Activated T-cell treated with anti-CD3 and anti-CD28 coated beads, Interleukin-2, amount 50 U/mL, for 72 hours (primary cell): Measurements from ENCODE around the gene TPMT. TPM values are rescaled to one million over a fixed set of nuclear protein-coding genes. Genes with fewer than 3 reads are reported as not detected.
"Not testable (repeated sequence)": the region's sequence is repeated elsewhere in the genome, so short reads cannot be mapped to it uniquely, and the experiment has no call there.

ENCODE experiments used
- ATAC-seq, 2 donors: fragments of 150-1000 bp; cut with Tn5 transposase; replicated peaks in 1 of 2; 2 replicates each; pipeline ENCODE4 v1.10.0; 2021; ENCODE audit warnings: moderate library complexity in 2 of 2, mild to moderate bottlenecking in 1 of 2
- DNase-seq, 2 donors: peaks; one replicate each; pipeline ENCODE4 v3.0.0; 2021 to 2022; ENCODE audit warnings: mixed read lengths in 1 of 2
- H3K27ac Mint-ChIP-seq: one replicate; pipeline ENCODE4 v1.8.0; 2022; ENCODE audit warnings: mild to moderate bottlenecking, moderate library complexity, mixed read lengths
- H3K27me3 Mint-ChIP-seq: one replicate; pipeline ENCODE4 v1.8.0; 2022; ENCODE audit warnings: low read depth, mixed read lengths
- H3K36me3 Mint-ChIP-seq, 2 donors: one replicate each; pipeline ENCODE4 v1.8.0; 2022; ENCODE audit warnings: mixed read lengths in 2 of 2, mild to moderate bottlenecking in 1 of 2; ENCODE audit not compliant: insufficient read depth in 2 of 2
- H3K4me1 Mint-ChIP-seq: one replicate; pipeline ENCODE4 v1.8.0; 2022; ENCODE audit warnings: low read depth, mixed read lengths
- H3K4me3 Mint-ChIP-seq, 2 donors: one replicate each; pipeline ENCODE4 v1.8.0; 2022; ENCODE audit warnings: mild to moderate bottlenecking in 2 of 2, mixed read lengths in 2 of 2, moderate library complexity in 2 of 2
- H3K9me3 Mint-ChIP-seq, 2 donors: one replicate each; pipeline ENCODE4 v1.8.0; 2022; ENCODE audit warnings: mixed read lengths in 2 of 2
- total RNA-seq, 2 donors: library from RNA; stranded (reverse); gene quantifications; one replicate each; pipeline ENCODE4 v1.2.3, GENCODE V29; 2022

The TPMT gene
- total RNA-seq, 2 donors from 2014 or later, result 6.7 to 8.2 TPM

DNA sequence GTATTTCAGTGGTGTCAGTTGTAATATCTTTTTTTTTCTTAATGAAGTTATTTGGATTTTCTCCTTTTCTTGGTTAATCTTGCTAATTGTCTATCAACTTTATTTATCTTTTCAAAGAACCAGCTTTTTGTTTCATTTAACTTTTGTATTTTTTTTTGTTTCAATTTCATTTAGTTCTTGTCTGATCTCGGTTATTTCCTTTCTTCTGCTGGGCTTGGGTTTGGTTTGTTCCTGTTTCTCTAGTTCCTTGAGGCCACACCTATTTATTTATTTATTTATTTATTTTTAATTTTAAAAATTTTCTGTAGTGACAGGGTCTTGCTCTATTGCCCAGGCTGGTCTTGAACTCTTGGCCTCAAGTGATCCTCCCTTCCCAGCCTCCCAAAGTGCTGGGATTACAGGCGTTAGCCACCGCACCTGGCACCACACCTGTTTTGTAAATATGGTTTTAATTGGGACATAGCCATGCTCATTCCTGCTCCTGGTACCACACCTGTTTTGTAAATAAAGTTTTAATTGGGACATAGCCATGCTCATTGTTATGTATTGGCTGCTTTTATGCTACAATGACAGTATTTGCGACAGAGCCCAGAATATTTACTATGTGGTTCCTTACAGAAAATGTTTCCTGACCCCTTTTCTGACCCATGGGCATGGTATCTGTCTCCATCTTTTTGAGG is 22.5 kb upstream of the TPMT start:
- Mint-ChIP-seq H3K27me3 (no peaks in the 10 kb centered on the region), H3K4me3 (no peak overlapping the region), H3K4me1 (no peaks in the 10 kb centered on the region), H3K36me3 (peaks cover 5 to 9% of the 10 kb centered on the region in 2 donors), H3K27ac (no peak overlapping the region), H3K9me3 (no peaks in the 10 kb centered on the region)
- DNase-seq, result no peak
- no peak for ATAC-seq

DNA sequence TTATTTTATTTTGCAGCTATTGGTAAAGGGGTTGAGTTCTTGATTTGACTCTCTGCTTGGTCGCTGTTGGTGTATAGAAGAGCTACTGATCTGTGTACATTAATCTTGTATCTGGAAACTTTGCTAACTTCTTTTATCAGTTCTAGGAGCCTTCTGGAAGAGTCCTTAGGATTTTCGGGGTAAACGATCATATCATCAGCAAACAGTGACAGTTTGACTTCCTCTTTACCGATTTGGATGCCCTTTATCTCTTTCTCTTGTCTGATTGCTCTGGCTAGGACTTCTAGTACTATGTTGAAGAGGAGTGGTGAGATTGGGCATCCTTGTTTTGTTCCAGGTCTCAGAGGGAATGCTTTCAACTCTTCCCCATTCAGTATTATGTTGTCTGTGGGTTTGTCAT is 21.3 kb upstream of the TPMT start:
- H3K9me3 Mint-ChIP-seq, H3K4me1 Mint-ChIP-seq, H3K4me3 Mint-ChIP-seq, ATAC-seq, H3K36me3 Mint-ChIP-seq, DNase-seq, H3K27me3 Mint-ChIP-seq: not testable (repeated sequence)
- H3K27ac Mint-ChIP-seq, result peak overlapping the region; percentile 61

DNA sequence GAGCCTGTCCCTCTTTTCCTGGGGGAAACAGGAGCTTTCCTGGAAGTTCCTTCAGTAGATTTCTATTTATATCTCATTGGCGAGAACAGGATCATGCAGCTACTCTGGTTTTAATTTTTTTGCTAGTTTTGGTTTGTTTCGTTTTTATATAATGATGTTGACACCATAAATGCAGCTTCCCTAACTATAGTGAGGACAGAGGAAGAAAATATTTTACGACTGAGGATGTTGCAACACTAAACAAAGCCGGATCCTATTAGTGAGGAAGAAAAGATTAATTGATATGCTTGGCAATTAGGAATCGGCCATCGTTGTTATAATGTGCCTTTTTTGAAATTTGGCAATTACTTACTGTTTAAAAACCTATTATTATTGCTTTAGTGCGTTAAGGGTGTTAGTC is 17.0 kb upstream of the TPMT start:
- peaks cover 2 to 3% of the 10 kb centered on the region in 2 donors for H3K9me3 Mint-ChIP-seq
- no peaks in the 10 kb centered on the region for H3K4me1 Mint-ChIP-seq
- no peak overlapping the region for H3K27ac Mint-ChIP-seq

DNA sequence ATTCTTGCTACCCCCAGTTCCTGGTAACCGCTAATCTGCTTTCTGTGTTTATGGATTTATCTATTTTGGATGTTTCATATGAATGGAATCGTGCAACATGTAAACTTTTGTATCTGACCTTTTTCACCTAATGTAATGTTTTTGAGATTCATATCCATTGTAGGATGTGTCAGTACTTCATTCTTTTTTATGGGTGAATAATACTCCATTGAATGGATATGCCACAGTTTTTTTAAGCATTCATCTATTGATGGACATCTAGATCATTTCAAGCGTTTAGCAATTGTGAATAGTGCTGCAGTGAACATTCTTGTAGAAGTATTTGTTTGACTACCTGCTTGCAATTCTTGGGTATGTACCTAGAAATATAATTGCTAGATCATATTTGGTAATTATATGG is 13.4 kb upstream of the TPMT start:
- no peaks in the 10 kb centered on the region for H3K4me1 Mint-ChIP-seq
- no peaks in the 10 kb centered on the region for H3K27me3 Mint-ChIP-seq
- H3K27ac Mint-ChIP-seq, result no peak overlapping the region
- no peak overlapping the region for H3K4me3 Mint-ChIP-seq
- peaks cover 10 to 12% of the 10 kb centered on the region in 2 donors for H3K36me3 Mint-ChIP-seq
- ATAC-seq (no peak), DNase-seq (no peak)
- peaks cover 2 to 3% of the 10 kb centered on the region in 2 donors for H3K9me3 Mint-ChIP-seq

More for the DNA sequence above, 17.0 kb upstream of the TPMT start:
- Mint-ChIP-seq H3K4me3 (no peak overlapping the region), H3K27me3 (no peaks in the 10 kb centered on the region), H3K36me3 (peaks cover 15 to 19% of the 10 kb centered on the region in 2 donors)
- DNase-seq (no peak), ATAC-seq (no peak)

DNA sequence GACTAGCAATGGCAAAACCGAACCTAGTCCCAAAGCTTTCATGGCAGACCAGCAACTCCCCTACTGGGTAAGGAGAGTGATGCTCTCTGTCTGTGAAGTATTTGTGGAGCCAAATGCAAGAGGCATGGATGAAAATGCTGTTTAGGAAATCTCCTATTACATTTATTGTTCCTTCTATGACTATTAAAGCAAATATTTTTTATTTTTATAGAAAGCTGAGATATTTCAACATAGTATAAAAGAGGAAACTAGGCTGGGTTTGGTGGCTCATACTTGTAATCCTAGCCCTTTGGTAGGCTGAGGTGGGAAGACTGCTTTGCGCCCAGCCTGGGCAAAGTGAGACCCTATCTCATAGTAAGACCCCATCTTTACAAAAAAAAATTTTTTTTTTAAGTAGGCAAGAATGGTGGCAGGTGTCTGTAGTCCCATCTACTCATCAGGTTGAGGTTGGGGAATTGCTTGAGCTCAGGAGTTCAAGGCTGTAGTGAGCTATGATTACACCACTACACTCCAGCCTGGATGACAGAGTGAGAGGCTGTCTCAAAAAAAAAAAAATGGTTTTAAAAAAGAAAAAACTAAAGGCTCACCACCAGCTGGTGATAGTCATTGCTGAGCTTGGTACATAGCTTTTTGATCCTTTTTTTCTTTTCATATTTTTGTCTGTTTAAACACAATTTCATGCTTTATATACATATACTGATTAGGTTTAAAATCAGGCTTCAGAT is 11.6 kb upstream of the TPMT start:
- Mint-ChIP-seq H3K4me3 (no peak overlapping the region), H3K9me3 (peaks cover 2 to 3% of the 10 kb centered on the region in 2 donors), H3K27ac (no peak overlapping the region), H3K4me1 (peaks cover 5% of the 10 kb centered on the region), H3K36me3 (peaks cover 12 to 15% of the 10 kb centered on the region in 2 donors), H3K27me3 (no peaks in the 10 kb centered on the region)
- no peak for DNase-seq
- no peak for ATAC-seq

DNA sequence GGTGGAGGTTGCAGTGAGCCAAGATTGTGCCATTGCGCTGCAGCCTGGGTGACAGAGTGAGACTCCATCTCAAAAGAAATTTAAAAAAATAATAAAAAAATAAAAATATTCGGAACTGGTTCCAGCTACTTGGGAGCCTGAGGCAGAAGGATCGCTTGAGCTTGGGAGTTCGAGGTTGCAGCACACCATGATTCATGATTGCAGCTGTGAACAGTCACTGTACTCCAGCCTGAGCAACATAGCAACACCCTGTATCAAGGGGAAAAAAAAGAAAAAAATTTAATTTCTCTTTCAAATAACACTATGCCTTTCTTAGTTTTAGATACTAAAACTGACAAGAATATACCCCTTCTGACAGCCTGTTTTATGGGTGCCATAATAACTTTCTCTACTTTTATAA is 10.9 kb upstream of the TPMT start:
- DNase-seq (no peak), ATAC-seq (no peak)
- H3K36me3 Mint-ChIP-seq, result peaks cover 12 to 14% of the 10 kb centered on the region in 2 donors
- H3K9me3 Mint-ChIP-seq, result peaks cover 2 to 3% of the 10 kb centered on the region in 2 donors
- H3K27ac Mint-ChIP-seq, result no peak overlapping the region
- H3K4me3 Mint-ChIP-seq, result no peak overlapping the region
- H3K27me3 Mint-ChIP-seq, result no peaks in the 10 kb centered on the region
- H3K4me1 Mint-ChIP-seq, result peaks cover 9% of the 10 kb centered on the region

DNA sequence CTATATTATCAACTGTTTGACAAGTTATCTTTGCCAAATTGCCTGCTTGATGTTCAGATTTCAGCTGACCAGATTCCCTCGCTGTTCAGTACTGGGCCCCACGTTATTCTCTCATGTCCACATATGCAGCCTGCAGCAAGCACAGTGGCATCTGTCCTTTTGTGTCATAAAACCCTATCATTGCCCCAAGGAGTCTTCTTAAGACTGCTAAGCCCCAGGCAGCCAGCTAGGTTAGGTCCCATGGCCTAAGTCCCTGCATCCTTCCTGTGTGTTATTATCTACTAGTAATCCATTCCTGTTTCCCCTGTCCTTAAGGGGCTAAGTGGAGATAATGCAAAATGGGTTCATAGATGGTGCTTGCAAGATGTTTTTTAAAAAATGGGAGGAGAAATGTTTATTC is 7.5 kb upstream of the TPMT start:
- Mint-ChIP-seq H3K9me3 (no peaks in the 10 kb centered on the region), H3K4me3 (no peak overlapping the region), H3K36me3 (peaks cover 0 to 9% of the 10 kb centered on the region in 2 donors), H3K27me3 (no peaks in the 10 kb centered on the region), H3K4me1 (peaks cover 9% of the 10 kb centered on the region), H3K27ac (no peak overlapping the region)
- no peak for DNase-seq
- ATAC-seq, result no peak

DNA sequence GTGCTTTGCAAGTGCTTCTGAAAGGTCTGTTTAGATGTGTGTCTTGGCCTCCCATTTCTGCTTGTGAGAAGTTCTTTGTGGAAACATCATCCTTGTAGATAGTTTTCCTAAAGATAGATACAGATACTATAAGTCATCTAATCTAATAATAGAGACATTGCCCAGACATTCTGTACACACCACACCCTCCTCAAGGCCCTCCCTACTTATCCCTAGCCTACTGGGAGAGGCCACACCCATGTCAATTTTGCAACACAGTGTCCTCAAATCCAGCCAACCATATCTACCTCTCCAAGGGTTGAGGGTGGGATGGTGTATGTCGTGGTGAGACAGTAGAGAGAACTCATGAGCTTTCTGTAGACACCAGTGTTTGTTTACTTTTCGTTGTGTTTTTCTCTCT is 6.6 kb upstream of the TPMT start:
- Mint-ChIP-seq H3K4me3 (no peak overlapping the region), H3K36me3 (peaks cover 0 to 9% of the 10 kb centered on the region in 2 donors), H3K9me3 (no peaks in the 10 kb centered on the region), H3K4me1 (peaks cover 10% of the 10 kb centered on the region), H3K27me3 (no peaks in the 10 kb centered on the region), H3K27ac (peak overlapping the region; percentile 38)
- ATAC-seq (peak in 1 of 2 donors; percentile 4), DNase-seq (no peak)

DNA sequence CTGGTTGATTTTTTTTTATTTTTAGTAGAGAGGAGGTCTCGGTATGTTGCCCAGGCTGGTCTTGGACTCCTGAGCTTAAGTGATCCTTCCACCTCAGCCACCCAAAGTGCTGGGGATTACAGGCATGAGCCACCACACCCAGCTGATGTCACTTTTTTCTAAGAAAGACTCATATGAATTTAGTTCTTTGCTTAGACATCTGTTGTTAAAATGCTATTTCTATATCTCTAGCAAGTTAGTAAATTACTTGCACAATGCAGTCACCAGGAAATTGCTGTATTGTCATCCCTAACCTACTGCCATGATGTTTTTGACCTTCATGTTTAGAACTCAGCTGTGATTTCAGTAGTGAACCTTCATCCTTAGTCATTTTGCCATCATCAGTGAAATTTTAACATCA is 6.0 kb upstream of the TPMT start:
- Mint-ChIP-seq H3K4me3 (no peak overlapping the region), H3K27me3 (no peaks in the 10 kb centered on the region), H3K4me1 (peaks cover 15% of the 10 kb centered on the region), H3K27ac (no peak overlapping the region), H3K36me3 (peaks cover 0 to 9% of the 10 kb centered on the region in 2 donors), H3K9me3 (no peaks in the 10 kb centered on the region)
- DNase-seq, result peak; percentile 5 to 23
- peak; percentile 74 to 93 for ATAC-seq

DNA sequence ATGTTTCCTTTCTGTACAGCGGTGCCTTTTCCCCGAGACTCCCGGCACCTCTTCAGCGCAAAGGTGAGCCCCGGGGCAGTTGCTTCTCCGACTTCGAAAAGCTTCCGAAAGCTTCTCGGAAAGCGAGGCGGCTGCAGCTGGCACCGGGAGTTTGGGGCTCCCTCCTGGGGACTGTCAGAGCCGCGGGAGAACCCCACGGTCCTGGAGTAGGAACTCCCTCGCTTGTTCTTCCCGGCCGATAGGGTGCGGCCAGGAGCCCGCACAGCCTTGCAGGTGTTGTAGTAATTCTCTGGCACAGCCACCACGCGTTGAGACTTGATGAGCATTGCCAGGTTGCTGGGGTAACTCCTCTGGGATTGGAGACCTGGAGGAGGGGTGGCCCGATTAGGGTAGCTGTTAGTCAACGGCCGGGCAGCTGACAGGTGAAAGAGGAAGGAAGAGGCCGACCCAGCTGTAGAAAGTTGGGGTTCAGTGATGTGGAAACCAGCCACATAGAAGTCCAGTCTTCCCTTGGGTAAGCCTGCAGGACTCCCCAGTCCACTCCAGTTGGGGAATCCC is 1.1 kb upstream of the TPMT start:
- ATAC-seq (peak; percentile 6), DNase-seq (peak; percentile 35 to 43)
- no peaks in the 10 kb centered on the region for H3K27me3 Mint-ChIP-seq
- H3K4me3 Mint-ChIP-seq, result peak overlapping the region; percentile 97 to 99
- H3K4me1 Mint-ChIP-seq, result peaks cover 33% of the 10 kb centered on the region
- peaks cover 4 to 6% of the 10 kb centered on the region in 2 donors for H3K36me3 Mint-ChIP-seq
- peaks cover 0 to 4% of the 10 kb centered on the region in 2 donors for H3K9me3 Mint-ChIP-seq
- H3K27ac Mint-ChIP-seq, result no peak overlapping the region

DNA sequence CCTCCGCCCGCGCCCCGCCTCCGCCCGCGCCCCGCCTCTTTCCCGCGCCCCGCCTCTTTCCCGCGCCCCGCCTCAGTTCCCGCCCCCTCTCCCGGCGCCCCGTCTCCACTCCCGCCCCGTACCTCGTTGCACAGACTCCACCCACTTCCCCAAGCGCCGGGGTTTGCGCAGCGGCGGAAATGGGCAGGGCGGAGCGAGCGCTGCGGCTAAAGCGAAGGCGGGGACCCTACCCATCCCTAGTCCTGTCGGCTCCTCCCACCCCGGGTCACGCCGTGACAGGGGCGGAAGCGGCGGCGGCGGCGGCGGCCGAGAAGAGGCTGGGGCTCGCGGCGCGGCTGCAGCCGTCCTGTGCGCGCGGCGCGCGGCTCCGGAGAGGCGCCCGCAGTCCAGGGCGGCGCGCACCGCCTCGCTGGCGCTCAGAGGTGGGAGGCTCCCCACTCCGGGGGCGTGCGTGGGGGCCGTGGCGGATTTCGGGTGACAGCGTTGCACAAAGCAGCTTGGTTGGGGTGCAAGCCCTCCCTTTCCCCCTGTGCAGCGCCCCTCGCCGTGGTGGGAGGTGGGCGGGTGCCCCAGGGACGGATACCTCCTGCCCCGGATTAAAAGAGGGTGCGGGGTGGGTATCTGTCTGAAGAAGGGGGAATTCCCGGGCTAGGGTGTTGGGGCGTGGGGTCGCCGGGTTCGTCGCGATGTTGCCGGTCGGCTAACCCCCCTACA is 430 bp upstream of the TPMT start, which contains the start of gene KDM1B:
KDM1B (plus strand) TSS at position 273 of the 714 bp plus-strand sequence. CDS start 4,474 bp downstream, outside the sequence.
- peak within 1 kb of the TSS; percentile 97 to 99 for H3K4me3 Mint-ChIP-seq
- peaks cover 0 to 4% of the 10 kb centered on the region in 2 donors for H3K9me3 Mint-ChIP-seq
- H3K27ac Mint-ChIP-seq, result peak within 1 kb of the TSS; percentile 94
- peaks cover 33% of the 10 kb centered on the region for H3K4me1 Mint-ChIP-seq
- H3K36me3 Mint-ChIP-seq, result peaks cover 4 to 6% of the 10 kb centered on the region in 2 donors
- H3K27me3 Mint-ChIP-seq, result no peaks in the 10 kb centered on the region
- peak; percentile 92 to 94 for ATAC-seq
- DNase-seq, result peak; percentile 99

DNA sequence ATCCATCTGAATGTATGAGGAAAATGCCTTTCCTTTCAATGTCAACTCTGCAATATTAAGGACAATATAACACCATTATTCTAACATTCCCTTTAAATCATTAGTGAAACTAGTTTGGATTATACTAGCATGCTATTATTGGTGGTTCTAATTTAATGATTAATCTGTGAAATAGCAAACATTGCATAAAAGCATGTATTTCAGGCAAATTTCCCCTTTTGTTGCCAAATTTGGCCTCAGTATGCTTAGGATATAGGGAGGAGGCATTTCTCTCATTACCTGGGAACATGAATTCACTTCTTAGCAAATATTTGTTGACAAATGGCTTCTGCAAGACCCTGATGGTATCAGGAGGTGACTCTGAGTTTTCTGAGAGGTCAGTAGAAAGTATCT is 1.6 kb downstream of the TPMT start:
- DNase-seq (no peak), ATAC-seq (no peak)
- H3K9me3 Mint-ChIP-seq, result peaks cover 0 to 4% of the 10 kb centered on the region in 2 donors

DNA sequence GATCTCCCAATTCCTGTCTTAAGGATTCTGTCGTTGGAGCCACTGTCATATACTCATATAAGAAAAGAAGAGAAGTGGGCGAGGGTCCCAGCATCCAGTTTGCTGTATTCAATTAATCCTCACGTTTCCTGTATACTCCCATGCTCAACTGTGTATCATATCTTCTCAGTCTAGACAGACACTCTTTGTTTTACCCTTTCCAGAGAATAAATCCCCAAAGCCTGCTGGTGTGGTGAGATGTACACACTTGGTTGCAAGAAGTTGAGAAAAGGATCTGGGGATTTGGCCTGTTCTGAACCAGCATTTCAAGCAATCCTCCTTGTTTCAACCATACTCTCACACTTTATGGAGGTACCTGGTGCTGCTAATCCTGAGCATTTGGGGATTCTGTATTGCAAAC is 3.1 kb downstream of the TPMT start:
- no peak for ATAC-seq
- no peak overlapping the region for H3K4me3 Mint-ChIP-seq
- peaks cover 0 to 4% of the 10 kb centered on the region in 2 donors for H3K9me3 Mint-ChIP-seq
- H3K4me1 Mint-ChIP-seq, result peaks cover 51% of the 10 kb centered on the region
- no peak overlapping the region for H3K27ac Mint-ChIP-seq
- H3K36me3 Mint-ChIP-seq, result peaks cover 4 to 6% of the 10 kb centered on the region in 2 donors
- DNase-seq, result no peak
- H3K27me3 Mint-ChIP-seq, result no peaks in the 10 kb centered on the region

More for the DNA sequence above, 1.6 kb downstream of the TPMT start:
- Mint-ChIP-seq H3K4me3 (peak overlapping the region; percentile 58 to 99), H3K36me3 (peaks cover 4% of the 10 kb centered on the region in 2 donors), H3K27ac (no peak overlapping the region), H3K4me1 (peaks cover 37% of the 10 kb centered on the region), H3K27me3 (no peaks in the 10 kb centered on the region)
